ENCODE data around the gene TMEM132E.
A peak's percentile ranks its signal among the peaks of the same experiment; 100 is the strongest.
"Not testable (repeated sequence)": the region's sequence is repeated elsewhere in the genome, so short reads cannot be mapped to it uniquely, and the experiment has no call there.

The TMEM132E gene

DNA sequence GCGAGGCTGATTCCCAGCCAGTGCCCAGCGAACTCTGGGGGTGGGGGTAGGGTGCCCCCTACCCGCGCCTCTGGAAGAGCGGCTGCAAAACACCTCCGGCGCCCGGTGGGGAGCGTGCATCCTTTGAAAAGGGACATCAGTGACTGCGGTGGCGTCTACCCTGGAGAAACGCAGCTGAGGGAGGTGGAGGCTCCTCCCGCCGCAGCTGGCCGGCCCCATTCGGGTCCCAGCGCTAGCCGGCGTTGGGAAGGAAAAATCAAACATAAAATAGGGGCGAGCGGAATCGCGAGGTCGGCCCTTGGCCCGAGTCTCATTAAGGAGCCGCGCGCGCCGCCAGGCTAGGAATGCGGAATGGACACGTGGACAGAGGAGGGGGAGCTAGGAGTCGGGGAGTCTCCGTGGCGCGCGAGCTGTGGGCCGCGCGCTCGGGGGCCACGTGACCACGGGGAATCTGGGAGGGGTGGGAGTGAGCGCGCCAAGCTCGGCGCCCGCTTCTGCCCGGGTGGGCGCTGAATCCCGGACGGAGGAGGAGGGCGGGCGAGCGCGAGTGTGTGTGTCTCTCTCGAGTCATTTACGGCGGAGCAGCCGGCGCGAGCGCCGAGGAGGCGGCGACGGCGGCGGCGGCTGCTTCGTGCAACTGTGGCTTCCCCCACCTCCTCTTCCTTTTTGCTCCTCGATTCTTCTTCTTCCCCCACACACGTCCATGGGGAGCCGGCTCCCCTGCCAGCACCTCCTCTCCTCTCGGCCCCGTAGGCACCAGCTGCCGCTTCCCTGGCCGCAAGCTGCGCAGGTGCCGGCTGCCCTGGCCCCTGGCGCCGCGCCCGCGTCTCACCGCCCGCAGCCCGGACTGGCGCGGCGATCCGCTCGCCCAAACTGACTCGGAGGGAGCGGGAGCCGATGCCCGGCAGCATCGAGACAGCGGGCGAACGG, at the start of gene TMEM132E:
TSS of gene TMEM132E (plus strand) at position 566 of the 930 bp plus-strand sequence. CDS start 1,495 bp downstream, outside the sequence.
- H3K4me1 Mint-ChIP-seq, result peaks cover 37% of the 10 kb centered on the region
- peak in 1 of 2 donors; percentile 21 for DNase-seq
- peak; percentile 30 for ATAC-seq
- peak within 1 kb of the TSS; percentile 82 to 86 for H3K4me3 Mint-ChIP-seq
- H3K9me3 Mint-ChIP-seq, result no peaks in the 10 kb centered on the region
- peaks cover 98% of the 10 kb centered on the region for H3K27me3 Mint-ChIP-seq
- H3K27ac Mint-ChIP-seq, result no peak within 1 kb of the TSS

- H3K27me3 Mint-ChIP-seq, result peaks cover 59% of the 10 kb centered on the region
- no peaks in the 10 kb centered on the region for H3K4me1 Mint-ChIP-seq
- H3K9me3 Mint-ChIP-seq, result no peaks in the 10 kb centered on the region
- DNase-seq (no peak), ATAC-seq (no peak)
- H3K27ac Mint-ChIP-seq, result no peak overlapping the region
- no peak overlapping the region for H3K4me3 Mint-ChIP-seq
Measured at GRCh38 chr17:34530918-34531317, 48.5 kb upstream of the TMEM132E start.

GRCh38 chr17:34532281-34533065, 46.9 kb upstream of the TMEM132E start:
- Mint-ChIP-seq H3K27ac (no peak overlapping the region), H3K4me1 (no peaks in the 10 kb centered on the region), H3K4me3 (no peak overlapping the region), H3K27me3 (peaks cover 52% of the 10 kb centered on the region), H3K9me3 (no peaks in the 10 kb centered on the region)
- DNase-seq, result no peak
- no peak for ATAC-seq

DNA sequence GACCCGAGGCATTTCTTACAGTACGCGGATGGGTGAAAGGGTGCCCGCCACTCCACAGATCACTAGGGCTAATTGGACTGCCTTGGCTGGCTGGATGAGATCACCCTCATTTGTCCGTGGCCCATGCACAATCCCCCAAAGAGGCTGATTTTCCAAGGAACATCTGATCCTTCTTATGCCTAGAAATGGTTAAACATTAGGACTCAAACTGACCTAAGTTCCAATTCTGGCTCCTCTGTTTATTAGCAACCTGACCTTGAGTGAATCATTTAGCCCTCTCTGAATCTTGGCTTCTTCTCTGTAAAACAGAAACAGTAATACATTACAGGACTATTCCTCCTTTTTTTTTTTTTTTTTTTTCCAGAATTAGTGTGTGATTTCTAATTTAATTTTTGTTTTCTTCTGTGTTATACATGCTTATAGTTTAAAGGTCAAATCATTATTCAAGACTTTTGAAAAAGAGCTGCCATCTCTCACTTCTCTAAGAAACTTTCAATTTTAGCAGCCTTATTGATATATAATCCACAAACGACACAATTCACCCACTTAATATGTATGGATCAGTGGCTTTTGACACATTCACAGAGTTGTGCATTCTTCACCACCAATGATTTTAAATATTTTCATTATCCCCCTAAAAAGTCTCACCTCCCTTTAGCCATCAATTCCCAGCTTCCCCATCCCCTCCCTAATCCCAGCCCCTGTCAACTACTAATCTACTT, 45.4 kb upstream of the TMEM132E start:
- Mint-ChIP-seq H3K4me3 (no peak overlapping the region), H3K4me1 (no peaks in the 10 kb centered on the region), H3K9me3 (no peaks in the 10 kb centered on the region), H3K27ac (no peak overlapping the region), H3K27me3 (peaks cover 40% of the 10 kb centered on the region)
- ATAC-seq (no peak), DNase-seq (no peak)

DNA sequence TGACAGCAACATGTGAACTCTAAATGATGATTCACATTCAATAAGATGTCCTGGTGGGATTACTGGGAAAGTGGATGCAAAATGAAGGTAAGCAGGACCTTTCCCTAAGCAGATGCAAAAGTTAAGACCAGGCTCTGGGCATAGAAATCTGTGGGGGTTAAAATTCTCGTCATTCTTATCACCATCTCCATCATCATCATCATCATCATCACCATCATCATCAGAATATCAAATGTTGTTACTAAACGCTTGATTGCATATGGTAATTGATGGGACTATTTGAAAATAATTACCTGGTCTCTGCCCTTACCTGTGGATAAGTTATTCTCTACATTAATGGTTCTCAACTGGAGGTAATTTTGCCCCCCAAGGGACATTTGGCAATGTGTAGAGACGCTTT, 41.9 kb upstream of the TMEM132E start:
- Mint-ChIP-seq H3K4me1 (no peaks in the 10 kb centered on the region), H3K9me3 (no peaks in the 10 kb centered on the region), H3K27ac (no peak overlapping the region), H3K4me3 (no peak overlapping the region), H3K27me3 (peaks cover 42% of the 10 kb centered on the region)
- no peak for ATAC-seq
- no peak for DNase-seq

DNA sequence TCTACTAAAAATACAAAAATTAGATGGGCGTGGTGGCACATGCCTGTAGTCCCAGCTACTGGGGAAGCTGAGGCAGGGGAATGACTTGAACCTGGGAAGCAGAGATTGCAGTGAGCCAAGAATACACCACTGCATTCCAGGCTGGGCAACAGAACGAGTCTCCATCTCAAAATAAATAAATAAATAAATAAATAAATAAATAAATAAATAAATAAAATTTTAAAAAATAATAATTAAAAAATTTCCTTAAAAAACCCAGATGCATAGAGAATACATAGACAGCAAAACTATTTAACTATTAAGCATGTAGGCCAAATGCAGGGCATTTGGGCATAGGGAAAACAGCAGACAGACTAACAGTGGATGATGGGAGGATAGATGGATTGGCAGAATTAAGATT, 40.8 kb upstream of the TMEM132E start:
- peaks cover 40% of the 10 kb centered on the region for H3K27me3 Mint-ChIP-seq
- not testable (repeated sequence) for DNase-seq, H3K27ac Mint-ChIP-seq, H3K4me3 Mint-ChIP-seq, H3K4me1 Mint-ChIP-seq, ATAC-seq, H3K9me3 Mint-ChIP-seq

DNA sequence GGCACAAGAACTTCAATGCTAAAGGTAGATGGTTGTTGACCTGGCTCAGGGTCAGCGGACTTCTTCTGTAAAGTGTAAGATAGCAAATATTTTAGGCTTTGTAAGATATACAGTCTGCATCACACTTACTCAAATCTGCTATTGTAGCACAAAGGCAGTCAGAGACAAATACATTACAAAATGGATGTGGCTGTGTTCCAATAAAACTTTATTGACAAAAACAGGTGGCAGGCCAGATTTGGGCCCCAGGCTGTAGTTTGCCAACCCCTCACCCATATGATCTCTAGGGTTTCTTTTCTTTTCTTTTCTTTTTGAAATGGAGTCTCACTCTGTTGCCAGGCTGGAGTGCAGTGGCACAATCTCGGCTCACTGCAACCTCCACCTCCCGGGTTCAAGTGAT, 39.5 kb upstream of the TMEM132E start:
- no peak overlapping the region for H3K4me3 Mint-ChIP-seq
- DNase-seq (no peak), ATAC-seq (no peak)
- H3K27me3 Mint-ChIP-seq, result peaks cover 44% of the 10 kb centered on the region
- no peak overlapping the region for H3K27ac Mint-ChIP-seq
- no peaks in the 10 kb centered on the region for H3K9me3 Mint-ChIP-seq
- H3K4me1 Mint-ChIP-seq, result no peaks in the 10 kb centered on the region

DNA sequence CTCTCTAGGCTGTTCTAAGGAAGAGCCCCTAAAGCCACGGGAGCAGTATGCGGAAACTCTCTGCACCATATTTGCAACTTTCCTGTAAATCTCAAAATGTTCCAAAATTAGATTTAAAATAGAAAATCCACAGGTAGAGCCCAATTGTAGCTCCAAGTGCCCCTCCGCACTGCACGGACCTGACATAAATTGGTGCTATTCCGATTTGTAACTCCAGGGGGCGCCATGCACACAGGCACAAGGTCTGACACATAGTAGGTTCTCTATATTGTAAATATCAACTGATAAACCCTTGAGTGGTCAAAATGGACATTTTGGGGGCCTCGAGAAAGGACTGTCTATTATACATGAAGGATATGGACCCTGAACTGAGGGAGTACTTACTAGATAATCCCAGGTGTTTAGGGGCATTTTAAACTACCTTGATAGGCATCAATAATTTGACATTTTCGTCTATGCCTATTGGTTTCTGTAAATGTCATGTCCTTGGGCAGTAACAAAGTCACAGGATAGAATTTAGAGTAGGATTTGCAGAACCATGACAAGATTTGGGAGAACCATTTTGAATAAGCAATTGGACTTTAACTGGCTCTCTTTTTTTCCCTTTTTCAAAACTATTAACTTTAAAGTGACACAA, 36.6 kb upstream of the TMEM132E start:
- no peaks in the 10 kb centered on the region for H3K9me3 Mint-ChIP-seq
- peaks cover 52% of the 10 kb centered on the region for H3K27me3 Mint-ChIP-seq
- H3K4me3 Mint-ChIP-seq, result no peak overlapping the region
- H3K27ac Mint-ChIP-seq, result no peak overlapping the region
- H3K4me1 Mint-ChIP-seq, result no peaks in the 10 kb centered on the region
- ATAC-seq, result no peak
- DNase-seq, result peak; percentile 35 to 47

- no peak overlapping the region for H3K27ac Mint-ChIP-seq
- H3K9me3 Mint-ChIP-seq, result no peaks in the 10 kb centered on the region
- DNase-seq (no peak), ATAC-seq (no peak)
- no peaks in the 10 kb centered on the region for H3K4me1 Mint-ChIP-seq
- H3K4me3 Mint-ChIP-seq, result no peak overlapping the region
- peaks cover 26% of the 10 kb centered on the region for H3K27me3 Mint-ChIP-seq
Measured at GRCh38 chr17:34547453-34548063, 31.8 kb upstream of the TMEM132E start.

DNA sequence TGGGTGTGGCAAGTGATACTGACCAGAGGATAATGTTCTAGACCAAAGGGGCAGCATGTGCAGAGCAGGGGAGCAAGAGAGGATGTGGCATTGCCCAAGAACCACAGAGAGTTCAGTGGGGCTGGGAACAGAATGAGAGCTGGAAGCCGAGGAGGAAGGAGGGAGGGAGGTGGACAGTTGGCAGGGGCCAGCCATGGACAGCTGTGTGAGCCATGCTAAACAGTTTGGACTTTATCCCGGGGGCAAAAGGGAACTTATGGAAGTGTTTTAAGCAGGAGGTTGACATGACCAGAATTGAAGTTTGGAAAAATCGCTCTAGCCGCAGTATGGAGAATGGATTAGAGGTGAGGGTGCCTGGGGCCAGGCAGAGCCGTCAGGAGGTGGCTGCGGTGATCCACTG, 29.4 kb upstream of the TMEM132E start:
- DNase-seq (no peak), ATAC-seq (no peak)
- Mint-ChIP-seq H3K4me3 (no peak overlapping the region), H3K4me1 (no peaks in the 10 kb centered on the region), H3K27me3 (peaks cover 30% of the 10 kb centered on the region), H3K9me3 (no peaks in the 10 kb centered on the region), H3K27ac (no peak overlapping the region)

- no peak for ATAC-seq
- H3K27me3 Mint-ChIP-seq, result peaks cover 23% of the 10 kb centered on the region
- no peak overlapping the region for H3K27ac Mint-ChIP-seq
- DNase-seq, result no peak
- H3K4me3 Mint-ChIP-seq, result no peak overlapping the region
- H3K9me3 Mint-ChIP-seq, result no peaks in the 10 kb centered on the region
- H3K4me1 Mint-ChIP-seq, result no peaks in the 10 kb centered on the region
Measured at GRCh38 chr17:34553907-34554306, 25.5 kb upstream of the TMEM132E start.

GRCh38 chr17:34556384-34556783, 23.0 kb upstream of the TMEM132E start:
- DNase-seq (no peak), ATAC-seq (no peak)
- Mint-ChIP-seq H3K9me3 (no peaks in the 10 kb centered on the region), H3K4me1 (no peaks in the 10 kb centered on the region), H3K27ac (no peak overlapping the region), H3K4me3 (no peak overlapping the region), H3K27me3 (peaks cover 16% of the 10 kb centered on the region)

GRCh38 chr17:34556931-34557330, 22.5 kb upstream of the TMEM132E start:
- no peaks in the 10 kb centered on the region for H3K9me3 Mint-ChIP-seq

GRCh38 chr17:34561328-34561727, 18.1 kb upstream of the TMEM132E start:
- Mint-ChIP-seq H3K4me3 (no peak overlapping the region), H3K27ac (no peak overlapping the region), H3K27me3 (peaks cover 16% of the 10 kb centered on the region), H3K4me1 (no peaks in the 10 kb centered on the region), H3K9me3 (no peaks in the 10 kb centered on the region)
- ATAC-seq, result no peak
- DNase-seq, result no peak

More at GRCh38 chr17:34556931-34557330, 22.5 kb upstream of the TMEM132E start:
- DNase-seq, result no peak
- Mint-ChIP-seq H3K27me3 (peaks cover 16% of the 10 kb centered on the region), H3K27ac (no peak overlapping the region), H3K4me1 (no peaks in the 10 kb centered on the region), H3K4me3 (no peak overlapping the region)
- no peak for ATAC-seq

DNA sequence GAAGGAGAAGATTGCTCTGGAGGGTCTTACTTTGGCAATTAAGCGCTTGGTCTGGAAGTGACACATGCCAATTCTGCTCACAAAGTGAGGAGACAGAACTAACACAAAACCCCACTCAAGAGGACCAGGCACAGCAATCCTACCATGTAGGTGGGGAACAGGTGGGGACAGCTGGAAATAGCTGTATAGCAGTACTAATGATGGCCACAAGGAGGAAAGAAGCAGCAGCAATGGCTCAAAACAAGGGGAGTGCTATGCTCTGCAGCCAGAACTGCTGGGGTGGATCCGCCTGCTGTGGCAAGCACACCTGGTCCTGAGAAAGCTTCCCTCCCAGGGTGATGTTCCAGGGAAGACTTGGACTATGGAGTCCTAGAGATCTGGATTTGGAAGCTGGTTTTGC, 17.0 kb upstream of the TMEM132E start:
- Mint-ChIP-seq H3K27me3 (peaks cover 16% of the 10 kb centered on the region), H3K4me3 (no peak overlapping the region), H3K4me1 (no peaks in the 10 kb centered on the region), H3K27ac (no peak overlapping the region), H3K9me3 (no peaks in the 10 kb centered on the region)
- DNase-seq (no peak), ATAC-seq (peak; percentile 42)

Measured in stimulated activated naive CD8-positive, alpha-beta T cell treated with anti-CD3 and anti-CD28 coated beads, Interleukin-15, amount 100 ng/mL, for 72 hours (primary cell).